C1 segment of cervical spinal cord (tissue), 14 donors: ENCODE data around the gene CNOT2.

Experiments used
- DNase-seq, 14 donors: peaks; one replicate each; lab custom pipeline; 2025; lab: John Stamatoyannopoulos, UW

The CNOT2 gene

DNA sequence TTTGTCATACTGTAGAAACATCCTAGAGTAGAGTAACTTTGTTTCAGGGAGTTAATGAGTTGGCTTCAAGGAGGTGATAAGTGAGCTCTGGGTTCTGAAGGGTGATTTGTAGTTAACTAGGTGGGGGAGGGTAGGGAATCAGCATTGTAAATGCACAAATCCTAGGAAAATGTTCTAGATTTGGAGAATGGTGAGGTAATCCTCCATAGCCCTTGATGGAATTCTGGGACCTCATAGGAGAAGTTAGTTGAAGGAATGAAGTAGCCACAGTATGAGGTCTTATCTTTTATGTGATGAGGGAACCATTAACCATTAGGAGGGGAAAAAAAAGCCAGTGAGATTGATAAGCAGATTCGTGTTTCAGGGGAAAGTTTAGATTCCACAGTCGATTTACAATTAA lies 8.0 kb downstream of the CNOT2 start:
- no peak for DNase-seq

DNA sequence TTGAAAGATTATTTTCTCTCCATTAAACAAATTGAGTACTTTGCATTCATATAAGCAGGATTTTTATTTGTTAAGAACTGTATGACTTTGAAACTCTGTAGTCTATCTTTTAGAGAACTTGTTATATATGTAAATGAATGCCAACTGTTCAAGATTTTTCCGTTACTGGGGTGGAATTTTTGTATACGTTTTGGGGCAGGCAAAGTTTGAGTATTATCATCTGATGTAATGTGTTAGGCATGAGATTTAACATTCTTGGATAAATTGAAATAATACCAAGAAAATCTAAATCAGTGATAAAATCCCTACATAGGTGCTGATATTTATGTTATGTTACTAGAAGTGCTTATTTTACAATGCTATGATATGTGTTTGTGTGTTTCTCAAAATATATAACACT lies 8.4 kb downstream of the CNOT2 start:
- DNase-seq, result no peak

DNA sequence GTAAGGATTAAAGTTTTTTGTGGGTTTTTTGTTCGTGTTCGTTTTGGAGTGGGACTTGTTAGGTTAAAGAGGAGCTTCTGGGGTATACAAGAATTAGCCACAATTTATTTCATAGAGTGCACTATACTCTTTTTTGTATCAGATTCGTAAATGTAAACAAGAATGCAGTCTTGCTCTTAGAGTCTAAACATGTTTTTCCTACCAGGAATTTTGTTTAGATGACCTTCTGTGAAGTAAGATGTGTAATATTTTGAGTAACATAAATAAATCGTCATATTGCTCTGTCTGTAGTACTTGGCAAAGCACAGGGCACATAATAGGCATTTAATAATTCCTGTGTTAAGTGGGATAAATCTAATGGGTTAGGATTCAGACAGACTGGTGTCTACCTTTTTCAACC lies 9.6 kb downstream of the CNOT2 start:
- no peak for DNase-seq

DNA sequence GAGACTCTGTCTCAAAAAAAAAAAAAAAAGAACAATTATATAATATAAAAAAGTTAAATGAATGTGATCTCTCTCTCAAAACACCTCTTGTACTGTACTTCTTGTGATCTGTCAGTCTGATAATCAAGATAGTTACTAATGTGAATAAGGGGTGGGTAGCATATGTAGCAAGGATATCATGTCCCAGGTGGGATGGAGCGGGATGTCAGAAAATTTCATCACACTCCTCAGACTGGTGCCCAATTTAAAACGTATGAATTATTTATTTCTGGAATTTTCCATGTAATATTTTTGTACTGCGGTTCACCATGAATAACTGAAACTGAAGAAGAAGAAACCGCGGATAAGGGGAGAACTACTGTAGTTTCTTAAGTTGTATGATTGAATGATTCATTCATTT lies 11.0 kb downstream of the CNOT2 start:
- DNase-seq, result no peak

DNA sequence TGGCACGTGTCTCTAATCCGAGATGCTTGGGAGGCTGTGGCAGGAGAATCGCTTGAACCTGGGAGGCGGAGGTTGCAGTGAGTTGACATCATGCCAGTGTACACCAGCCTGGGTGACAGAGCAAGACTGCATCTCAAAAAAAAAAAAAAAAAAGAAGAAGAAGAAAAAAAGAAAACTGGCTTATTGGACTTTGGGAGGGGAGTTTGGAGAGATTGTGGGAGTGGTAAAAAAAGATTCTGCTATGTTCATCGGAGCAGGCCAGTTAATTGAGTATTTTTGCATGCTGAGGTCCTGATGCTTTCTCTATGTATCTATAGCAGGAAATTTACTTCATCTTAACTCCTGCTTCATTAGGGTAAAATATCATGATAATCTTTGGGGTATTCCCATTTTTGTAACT lies 11.6 kb downstream of the CNOT2 start:
- DNase-seq, result no peak

DNA sequence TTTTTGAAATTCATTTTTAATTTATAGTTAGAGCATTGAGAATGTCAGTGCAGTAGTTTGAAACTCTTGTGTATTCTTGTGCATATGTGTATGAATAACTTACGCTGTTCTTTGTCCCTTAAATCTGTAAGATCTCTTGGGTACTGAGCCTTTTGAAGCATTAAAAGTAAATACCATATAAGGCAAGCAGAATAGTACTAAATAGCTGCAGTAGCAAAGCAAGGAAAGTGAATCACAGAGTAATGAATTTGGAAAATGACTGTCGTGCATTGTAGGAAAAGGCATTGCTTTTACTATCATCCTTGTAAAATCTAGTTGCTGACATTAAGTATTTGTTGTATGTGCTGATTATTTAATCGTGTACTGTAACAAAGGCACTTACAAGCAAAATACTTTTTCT lies 12.1 kb downstream of the CNOT2 start:
- DNase-seq, result peak in 1 of 14 donors; percentile 18

DNA sequence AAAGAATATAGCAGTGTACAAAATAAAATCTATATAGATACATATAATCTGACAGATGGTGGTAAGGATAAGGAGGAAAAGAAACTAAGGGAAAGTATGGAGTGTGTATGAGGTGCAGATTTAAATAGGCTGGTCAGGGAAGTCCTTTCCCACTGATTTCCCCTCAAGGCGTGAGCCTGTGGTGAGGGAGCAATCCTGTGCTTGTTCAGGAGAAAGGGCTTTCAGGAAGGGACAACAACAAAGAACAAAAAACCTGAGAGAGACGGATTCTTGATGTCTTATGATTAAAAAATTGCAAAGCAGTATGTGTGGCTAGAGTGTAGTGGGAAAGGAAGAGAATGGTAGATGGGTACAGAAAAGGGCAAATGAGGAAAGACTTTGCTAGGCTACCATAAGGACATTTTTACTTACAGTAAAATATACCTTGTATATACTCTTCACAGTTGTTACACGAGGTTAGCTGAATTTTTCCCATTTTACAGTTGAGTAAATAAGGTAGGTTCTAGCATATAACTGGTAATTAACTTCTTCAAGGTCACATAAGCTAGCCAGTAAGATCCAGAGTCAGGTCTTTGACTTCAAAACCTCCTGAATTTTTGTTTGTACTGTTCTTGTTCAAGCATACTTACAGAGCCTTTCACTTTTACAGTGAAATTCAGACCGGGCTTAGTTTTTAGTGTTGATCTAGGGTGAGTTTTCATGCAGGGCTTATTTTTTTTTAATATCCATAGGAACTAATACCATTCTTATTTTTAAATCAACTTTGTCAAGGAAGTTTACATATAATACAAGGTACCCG lies 15.6 kb downstream of the CNOT2 start:
- no peak for DNase-seq

DNA sequence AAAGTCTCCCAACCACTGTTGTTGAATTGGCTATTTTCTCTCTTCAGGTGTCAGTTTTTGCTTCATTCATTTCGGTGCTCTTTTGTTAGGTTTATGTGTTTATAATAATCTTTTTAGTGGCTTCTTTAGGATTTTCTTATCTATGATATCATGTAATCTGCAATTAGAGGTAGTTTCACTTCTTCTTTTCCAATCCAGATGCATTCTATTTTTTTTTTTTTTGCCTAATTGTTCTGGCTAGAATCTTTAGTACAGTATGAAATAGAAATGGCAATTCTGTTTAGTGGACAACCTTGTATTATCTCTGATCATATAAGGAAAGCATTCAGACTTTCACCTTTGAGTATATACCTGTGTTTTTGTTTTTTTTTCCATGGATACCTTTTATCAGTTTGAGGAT lies 17.4 kb downstream of the CNOT2 start:
- DNase-seq, result no peak

DNA sequence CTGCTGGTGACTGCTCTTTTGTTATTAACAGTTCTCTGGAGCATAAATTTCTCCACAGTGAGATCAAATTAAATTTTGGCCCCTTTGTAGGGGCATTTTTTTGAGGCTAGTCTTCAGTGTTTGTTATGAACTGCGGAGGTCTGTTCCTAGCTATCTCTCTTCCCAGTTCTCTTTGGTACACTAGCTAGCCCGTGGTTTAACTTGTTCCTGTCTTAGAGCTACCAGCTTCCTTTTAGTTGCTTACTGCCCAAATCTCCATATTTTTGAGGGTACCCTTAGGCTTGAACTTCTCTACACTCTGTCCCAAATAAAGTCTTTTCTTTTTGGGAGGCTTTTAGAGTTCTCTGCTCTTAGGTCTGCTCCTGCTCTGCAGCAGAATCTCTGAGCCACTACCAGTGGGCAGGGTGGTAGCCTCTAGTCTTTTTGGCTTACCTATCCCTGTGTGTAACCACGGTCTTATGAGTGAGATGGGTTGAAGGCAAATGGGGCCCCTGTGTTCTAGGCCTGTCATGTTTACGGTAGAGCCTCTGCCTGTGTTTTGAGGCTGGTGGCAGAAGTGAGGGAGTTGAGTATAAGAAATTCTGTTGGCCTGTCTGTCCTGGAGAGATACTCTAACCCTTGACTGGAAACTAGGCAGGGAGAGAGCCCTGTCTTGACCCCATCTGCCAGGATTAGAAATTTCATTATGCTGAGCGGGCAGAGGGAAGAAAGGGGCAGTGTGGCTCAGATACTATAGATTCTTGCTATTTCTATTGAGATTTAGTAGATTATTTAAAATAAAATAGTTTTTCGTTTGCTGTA lies 21.0 kb downstream of the CNOT2 start:
- DNase-seq, result no peak

DNA sequence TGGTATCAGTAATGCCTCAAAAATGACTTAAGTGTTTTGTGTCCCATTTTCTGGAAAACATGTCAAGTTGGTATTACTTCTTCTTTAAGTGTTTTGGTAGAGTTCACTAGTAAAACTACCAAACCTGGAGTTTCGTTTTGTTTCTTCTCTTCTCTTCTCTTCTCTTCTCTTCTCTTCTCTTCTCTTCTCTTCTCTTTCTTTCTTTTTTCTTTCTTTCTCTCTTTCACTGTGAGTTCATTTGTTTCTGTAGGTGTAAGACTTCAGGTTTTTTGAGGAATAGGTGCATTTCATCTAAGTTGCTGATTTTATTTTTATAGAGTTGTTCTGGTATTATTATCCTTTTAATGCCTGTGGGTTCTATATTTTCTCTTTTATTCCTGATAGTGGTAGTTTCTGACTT lies 21.9 kb downstream of the CNOT2 start:
- no peak for DNase-seq

DNA sequence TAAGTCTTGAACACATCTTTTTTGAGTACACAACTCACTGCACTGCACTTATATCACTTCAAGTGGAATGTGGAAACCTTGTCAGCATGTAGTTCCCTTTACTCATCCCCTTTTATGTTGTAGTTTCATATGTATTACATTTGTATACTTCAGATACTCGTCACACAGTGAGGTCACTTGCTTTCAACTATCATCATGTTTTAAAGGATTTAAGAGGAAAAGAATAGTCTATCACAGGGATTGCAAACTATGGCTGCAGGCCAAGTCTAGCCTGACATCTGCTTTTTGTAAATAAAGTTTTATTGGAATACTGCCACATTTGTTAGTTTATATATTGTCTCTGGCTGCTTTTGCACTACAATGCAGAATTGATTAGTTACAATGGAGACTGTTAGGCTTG lies 24.3 kb downstream of the CNOT2 start:
- DNase-seq, result no peak

DNA sequence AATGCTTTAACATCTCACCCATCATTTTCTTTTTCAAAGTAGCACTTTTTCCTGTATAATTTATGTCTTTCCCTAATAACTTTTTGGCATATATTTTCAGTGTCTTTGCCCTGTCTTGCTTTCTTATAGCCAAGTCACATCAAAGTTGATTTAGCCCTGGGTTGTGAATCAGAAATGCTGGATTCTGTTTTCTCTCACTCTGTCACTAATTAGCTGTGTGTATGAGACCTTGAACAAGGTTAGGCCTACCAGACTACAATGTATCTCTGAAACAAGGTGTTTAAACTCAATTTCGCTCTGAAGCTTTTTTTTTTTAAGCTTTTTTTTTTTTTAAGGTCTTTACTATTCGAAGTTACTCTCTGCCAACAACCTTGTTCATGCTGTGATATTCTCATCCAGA lies 25.7 kb downstream of the CNOT2 start:
- DNase-seq, result no peak

DNA sequence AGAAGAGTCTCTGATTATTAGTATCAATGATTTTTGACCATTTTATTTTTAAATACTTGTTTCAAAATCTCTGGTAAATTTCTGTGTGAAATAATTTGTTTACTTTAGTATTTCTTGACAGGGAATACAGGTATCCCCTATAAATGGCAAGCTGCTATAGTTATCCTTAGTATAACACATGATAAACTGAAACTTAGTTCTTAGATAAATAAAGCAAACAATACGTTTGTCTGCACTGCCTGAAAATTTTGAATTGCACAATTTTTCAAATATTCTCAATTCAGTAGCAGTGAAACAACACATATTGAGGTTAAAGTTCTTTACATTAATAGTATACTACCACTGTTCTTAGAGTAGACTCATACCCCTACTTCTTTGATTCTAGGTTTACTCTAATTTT lies 26.9 kb downstream of the CNOT2 start:
- no peak for DNase-seq

DNA sequence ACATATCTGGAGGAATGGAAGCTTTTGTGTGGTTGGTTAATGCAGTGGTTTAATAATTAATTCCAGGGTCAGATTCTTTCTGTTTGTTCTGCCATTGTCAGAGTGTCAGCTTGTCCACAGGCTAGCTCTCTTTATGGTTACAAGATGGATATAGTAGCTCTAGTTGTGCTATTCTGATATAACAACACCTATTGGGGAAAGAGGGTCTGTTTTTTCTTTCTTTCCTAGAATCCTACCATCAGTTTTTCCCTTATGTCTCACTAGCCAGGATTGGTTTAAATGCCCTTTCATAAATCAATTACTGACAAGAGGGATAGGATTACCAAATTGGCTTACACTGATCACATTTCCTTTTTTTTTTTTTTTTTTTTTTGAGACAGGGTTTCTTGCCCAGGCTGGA lies 27.8 kb downstream of the CNOT2 start:
- DNase-seq, result no peak

DNA sequence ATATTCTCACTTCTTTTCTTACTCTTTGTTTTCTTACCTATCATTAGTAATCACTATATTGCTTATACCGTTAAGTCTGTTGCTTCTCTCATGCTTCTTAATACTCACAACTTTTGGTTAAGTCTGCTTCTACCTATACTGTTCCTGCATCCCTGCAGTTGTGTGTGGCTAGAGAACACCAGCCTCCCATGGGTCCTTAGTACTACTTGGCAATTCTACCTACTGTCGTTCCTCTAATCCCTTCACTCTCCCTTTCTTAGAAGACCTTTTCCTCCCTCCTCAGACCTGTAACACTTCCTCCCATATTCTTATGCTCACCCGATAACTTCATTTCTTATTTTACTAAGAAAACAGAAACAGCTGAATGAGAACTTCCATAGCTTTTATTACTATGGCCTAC lies 29.3 kb downstream of the CNOT2 start:
- DNase-seq, result no peak

DNA sequence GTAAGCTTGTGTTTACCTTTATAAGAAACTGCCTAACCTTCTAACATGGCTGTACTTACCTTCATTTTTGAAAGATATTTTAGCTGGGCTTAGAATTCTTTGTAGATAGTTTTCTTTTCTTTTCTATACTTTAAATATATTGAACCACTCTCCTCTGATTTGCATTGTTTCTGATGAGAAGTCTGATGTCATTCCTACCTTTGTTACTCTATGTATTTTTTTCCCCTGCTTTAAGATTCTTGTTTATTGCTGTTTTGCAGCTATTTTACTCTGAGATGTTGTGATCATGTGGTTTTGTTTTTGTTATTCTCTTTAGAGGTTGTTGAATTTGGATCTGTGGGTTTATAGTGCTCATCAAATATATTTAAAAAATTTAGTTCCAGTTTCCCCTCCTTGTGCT lies 31.8 kb downstream of the CNOT2 start:
- DNase-seq, result no peak

DNA sequence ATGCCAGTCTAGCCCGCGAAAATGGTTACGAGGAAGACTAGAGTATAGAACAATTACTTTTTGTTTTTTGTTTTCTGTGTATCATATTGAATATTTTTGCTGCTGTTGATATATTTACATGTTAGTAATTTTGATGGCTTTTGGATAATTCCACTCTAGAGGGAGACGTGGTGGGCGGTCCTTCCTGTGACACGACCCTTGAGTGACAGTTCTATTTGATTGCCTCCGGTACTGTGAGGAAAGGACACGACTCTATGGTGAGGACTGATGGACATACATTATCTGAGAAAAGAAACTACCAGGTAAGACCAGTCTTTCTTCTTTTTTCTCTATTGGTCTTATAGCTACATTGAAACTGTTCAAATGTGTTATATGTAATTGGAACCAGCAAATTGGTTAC lies 34.7 kb downstream of the CNOT2 start:
- DNase-seq, result no peak

DNA sequence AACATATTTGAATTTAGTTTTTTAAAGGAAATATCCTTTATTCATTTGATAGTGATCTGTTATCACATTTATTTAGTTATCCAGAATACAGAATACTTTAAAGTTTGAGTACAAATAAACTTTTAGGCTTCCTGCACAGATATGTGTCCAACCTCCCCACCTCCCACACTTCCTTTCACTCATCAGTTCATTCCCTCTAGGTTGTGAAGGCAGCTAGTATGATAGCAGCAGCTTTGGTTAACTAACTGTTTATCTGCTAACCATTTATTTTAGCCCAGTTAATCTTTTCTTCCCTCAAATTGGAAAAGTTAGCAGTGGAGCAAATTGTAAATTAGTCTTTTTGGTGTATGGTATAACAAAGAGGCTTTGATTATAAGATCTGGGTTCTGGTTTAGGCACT lies 35.7 kb downstream of the CNOT2 start:
- no peak for DNase-seq

DNA sequence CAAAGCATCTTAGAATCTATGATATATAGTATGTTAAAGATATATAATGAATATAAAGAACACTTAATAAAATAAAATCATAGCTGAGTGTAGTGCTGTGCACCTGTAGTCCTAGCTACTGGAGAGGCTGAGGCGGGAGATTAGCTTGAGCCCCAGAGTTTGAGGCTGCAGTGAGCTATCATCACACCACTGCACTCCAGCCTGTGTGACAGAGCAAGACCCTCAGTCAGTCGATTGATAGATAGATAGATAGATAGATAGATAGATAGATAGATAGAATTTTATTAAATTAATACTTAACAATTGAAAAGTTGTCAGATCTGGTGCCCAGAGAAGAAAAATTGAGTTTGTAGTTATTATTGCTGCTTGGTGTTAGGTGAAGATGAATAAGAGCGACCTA lies 40.0 kb downstream of the CNOT2 start:
- no peak for DNase-seq

DNA sequence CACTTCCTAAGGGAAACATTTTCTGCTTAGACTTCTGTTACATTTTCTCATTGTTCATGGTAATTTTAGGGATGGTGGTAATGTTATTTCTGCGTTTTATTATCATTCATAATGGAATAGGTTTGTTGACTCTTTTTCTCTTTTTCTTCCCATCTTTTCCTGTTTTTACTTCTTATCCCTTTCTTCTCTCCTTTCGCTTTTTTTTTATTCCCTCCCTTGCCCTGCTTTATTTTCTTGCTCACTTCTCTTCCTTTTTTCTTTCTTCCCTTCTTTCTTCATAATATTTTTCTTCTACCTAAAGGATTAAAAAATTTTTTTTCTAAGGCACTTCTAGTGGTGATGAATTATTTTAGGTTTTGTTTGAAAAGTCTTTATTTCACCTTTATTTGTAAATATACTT lies 45.6 kb downstream of the CNOT2 start:
- DNase-seq, result no peak

DNA sequence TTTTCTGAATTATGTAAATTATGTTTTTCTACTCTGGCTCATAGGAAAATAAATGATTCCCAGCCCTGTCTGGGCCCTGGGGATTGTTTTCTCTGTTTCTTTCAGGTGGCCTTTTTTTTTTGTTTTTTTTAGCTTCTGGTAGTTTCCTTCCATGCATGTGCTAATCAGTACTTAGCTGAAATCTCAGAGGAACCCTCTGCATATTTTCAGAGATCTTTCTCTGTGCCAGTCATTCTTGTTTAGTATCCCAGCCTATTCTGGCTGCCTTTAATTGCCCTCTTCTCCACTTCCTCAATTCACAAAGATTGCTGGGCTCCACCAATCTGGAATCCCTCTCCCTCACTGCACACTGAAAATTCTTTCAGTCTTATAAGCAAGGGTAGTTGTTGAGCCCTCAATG lies 46.9 kb downstream of the CNOT2 start:
- no peak for DNase-seq

DNA sequence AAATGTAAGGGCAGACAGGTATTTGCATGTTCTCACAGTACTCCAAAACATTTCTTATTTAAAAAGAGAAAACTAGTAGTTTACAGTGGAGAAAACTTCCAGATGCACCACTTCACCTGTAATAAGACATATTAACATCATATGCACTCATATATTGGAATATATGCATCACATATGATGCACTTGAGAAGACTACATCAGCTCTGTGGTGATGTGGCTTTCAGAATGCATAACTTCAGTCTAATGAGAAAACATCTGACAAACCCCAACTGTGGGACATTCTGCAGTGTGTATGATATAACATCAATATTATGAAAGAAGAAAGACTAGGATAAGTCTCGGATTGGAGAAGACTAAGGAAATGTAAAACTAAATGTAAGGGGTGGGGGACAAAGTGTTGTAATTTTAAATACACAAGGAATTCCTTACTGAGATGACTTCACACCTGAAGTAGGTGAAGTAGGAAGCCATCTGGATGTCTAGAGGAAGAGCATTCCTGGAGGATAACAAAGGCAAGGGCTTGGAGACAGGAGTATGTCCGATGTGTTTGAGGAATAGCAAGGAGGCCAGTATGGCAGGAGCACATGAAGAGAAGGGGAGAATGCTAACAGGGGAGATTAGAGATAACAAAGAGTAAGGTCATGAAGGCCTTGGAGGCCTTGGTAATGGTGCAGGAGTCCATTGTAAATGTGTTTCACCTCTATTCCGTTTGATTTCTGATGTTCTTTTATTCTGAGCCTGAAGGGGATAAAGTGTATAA lies 49.0 kb downstream of the CNOT2 start:
- no peak for DNase-seq
